HG03108 (cell line): ENCODE data around the gene ELFN2.
"Not testable (repeated sequence)": the region's sequence is repeated elsewhere in the genome, so short reads cannot be mapped to it uniquely, and the experiment has no call there.

Experiments
- ATAC-seq: cut with Tn5 transposase; IDR thresholded peaks from one replicate; pipeline ENCODE4 v1.9.1; 2021; ENCODE audit warnings: moderate library complexity; ENCODE audit not compliant: unreplicated experiment

ELFN2 gene

DNA sequence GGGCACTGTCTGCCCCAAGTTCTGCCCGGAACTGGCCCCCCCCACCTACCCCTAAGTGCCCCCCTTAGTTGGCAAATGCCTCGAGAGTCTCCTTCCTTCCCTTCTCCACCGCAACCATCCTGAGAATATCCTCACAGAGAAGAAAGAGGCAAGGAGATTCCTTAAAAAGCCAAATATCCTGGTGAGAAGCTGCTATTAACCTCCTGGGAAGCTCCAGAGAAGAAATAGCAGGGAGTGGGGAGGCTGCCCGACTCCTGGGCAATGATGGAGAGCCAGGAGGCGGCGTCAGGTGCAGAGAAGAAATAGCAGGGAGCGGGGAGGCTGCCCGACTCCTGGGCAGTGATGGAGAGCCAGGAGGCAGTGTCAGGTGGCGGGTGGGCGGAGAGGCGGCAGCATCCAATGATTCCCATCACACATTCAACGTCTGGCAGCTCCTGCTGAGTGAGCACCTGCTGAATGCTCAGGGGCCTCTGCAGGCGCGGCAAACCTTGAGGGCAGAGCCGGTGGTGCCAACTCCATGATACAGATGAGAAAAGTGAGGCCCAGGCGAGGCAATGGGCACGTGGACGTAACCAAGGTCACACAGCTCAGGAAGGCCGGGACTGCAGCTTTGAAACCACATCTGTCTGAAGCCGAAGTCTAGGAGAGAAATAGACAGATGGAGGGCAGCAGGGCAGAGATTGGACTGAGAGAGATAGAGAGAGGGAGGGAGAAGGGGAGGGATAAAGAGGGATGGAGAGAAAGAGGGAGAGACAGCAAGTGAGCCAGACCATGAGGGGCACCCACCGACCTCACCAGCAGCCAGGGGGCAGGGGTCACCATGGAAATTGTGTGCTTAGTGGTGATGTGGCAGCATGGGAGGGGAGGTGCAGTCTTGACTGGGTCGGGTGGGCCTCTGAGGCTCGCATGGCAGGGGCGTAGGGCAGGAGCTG lies 86.7 kb downstream of the ELFN2 start:
- no peak for ATAC-seq

DNA sequence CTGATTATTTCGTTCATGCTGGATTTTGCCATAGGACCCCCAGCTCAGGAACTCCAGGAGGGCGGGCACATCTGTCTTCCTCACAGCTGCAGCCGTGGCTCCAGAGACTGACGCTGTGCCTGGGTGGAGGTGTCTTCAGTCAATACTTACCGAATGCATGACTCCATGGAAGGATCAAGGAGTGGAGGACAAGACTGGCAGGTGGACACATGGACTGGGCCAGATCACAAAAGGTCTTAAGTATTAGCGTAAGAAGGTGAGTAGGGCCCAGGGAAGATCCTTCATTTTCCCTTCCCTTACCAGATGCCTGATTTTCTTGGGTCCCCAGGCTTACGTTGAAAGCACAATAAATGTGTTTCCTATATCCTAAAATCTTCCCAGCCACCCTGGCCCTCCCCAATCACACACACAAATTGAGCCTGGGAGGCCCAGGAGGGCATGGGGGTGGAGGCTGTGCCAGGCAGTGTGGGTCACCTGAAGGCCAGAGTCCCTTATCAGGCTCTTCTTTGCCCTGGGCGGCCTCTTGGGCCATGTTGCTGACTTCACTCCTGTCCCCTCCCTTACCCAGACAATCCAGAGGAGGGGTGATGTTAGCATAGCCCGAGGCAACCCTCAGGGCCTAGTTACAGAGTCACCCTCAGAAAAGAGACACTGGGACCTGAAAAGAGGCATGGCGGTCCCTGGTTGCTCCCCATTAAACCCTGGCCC lies 88.6 kb downstream of the ELFN2 start:
- no peak for ATAC-seq

DNA sequence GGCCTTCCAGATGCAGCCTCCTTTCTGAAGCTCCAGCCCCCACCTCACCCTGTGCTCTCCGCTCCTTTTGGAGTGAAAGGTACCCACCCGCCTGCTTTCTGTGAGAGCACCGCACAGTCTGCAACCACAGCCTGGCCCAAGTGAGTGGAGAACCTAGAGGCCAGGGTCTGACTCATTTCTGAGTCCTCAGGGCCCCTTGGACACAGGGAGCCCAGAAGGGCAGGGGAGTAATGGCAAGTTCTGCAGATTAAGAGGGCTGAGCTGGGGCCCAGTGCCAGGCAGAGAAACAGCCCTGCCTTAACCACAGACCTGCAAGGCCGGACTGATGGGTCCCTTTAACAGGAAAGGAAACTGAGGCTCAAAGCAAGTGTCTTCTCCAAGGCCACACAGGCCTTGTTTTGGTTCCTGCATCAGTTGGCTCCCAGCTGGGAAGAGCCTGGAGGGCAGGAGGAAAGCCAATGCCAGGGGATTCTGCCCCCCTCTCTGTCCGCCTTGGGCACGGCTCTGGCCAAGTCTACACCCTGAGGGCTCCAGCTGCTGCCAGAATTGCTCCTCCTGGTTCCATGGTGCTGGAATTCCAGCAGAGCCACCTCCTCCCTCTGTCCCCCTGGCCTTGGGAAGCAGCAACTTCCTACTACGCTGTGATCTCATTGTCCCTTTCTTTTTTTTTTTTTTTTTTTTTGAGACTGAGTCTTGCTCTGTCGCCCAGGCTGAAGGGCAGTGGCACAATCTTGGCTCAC lies 89.9 kb downstream of the ELFN2 start:
- no peak for ATAC-seq

DNA sequence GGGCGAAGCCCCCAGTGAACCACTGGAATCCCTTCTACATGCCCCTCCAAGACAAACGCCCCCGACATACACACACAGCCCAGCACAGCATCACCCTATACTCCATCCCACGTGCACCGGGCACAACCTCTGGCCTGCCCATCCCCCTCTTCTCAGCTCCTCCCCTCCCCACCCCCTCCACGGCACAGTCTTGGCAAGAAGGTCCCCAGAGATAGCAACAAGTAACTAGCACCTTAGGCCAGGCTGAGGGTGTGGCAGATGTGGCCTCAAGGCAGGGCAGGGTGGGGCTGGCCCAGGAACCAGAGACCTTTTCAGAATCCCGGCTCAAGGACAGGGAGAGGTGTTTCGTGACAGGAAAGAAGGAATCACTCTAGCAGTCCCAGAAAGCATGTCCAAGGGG lies 90.7 kb downstream of the ELFN2 start:
- ATAC-seq: no peak

DNA sequence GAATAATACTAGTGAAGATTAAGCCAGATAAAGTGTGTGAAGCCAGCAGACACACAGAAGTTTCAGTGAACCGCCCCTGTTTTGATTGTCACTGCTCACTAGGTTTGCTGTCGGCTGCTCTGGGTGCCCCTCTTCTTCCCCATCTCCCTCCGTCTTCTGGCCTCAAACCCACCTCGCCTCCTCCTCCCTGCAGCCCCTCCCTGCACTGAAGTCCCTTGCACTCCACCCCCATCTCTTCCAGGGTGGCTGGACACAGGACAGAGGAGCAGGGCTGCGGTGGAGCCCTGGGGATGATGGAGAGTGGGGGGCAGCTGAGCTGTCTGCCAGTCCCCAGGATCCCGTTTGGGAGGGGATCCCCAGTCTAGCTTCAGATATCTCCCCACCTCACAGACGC lies 91.5 kb downstream of the ELFN2 start:
- no peak for ATAC-seq

DNA sequence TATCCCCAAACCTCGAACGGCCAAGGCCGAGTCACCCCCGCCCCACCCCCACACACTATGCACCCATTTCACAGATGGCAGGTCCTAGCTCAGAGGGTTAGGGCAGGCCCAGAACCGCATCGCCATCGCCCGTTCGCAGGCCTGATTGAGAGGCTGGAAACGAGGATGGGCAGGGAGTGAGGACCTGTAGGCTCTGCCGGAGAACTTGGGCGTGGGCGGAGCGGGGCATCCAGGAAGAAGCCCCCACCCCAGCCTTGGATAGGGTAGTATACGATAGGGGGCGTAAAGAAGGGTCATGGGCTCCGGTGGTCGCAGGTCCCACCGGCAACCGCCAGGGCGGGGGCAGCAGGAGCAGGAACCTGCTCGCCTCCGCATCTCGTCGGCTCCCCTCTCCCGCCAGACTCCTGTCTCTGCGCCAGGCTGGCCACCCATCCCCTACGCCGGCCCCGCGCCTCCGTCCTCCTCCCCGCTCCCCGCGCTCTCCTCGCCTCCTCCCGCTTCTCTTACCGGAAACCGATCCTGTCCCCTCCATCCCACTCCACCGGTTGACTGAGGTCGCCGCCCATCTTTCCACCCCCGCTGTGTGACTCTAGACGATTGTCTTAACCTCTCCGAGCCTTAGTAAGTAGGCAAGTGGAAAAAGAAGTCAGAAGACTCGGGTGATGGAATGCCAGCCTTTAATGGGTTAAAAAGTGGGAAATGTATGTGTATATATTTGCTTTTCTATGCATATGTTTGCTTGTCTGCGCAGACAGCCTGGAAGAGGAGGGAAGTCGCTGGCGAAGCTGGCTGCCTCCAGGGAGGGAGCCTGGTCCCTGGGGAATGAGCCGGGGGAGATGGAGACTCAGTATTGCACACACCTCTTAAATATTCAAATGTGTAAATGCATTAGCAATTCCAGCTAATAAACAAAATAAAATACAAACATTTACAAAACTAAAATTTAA lies 92.1 kb downstream of the ELFN2 start:
- no peak for ATAC-seq

DNA sequence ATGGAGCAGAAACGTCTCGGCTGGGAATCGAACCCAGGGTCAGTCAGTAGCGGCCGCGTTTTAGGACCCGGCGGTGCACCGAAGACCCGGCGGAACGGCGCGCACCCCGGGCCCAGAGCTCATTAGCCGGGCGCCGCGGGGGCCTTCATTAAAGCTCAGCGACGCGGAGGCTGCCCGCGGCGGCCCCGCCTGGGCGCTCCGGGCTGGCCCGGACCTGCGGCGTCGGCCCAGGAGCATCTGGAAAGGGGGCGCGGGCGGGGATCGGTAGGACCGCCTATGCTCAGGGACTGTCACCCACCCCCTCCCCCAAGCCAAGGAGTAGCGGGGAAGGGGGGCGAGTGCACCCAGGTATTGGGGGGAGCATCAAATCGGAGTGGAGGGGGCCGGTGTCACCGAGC lies 92.8 kb downstream of the ELFN2 start:
- ATAC-seq: no peak

DNA sequence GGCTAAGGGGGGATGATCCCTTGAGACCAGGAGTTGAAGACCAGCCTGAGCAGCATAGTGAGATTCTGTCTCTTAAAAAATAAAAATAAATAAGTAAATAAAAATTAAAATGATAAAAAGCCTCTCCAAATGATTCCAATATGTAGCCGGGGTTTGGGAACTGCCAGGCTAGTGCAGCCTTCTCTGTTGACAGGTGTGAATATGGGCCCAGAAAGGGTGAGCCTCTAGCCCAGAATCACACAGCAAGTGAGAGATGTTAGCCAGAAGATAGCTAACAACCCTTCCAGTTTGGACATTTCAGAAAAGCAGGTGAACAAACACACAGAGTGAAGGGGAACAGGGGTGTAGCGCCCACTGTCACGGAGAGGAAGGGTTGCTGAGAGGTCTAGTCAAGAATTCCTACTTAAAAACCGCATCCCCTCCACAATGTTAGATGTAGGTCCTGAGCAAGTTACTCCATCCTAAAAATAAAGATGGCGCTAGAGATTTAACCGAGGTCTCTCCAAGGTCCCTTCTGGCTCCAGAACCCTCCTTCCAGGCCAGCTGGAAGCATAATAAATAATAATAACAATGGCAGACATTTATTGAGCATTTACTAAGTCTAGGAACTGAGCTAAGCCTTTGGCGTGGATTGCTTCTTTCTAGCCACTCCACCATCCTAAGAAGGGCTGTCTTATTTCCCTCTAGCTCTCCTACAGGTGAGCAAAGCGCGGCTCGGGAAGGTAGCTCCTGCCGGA lies 93.4 kb downstream of the ELFN2 start:
- no peak for ATAC-seq

DNA sequence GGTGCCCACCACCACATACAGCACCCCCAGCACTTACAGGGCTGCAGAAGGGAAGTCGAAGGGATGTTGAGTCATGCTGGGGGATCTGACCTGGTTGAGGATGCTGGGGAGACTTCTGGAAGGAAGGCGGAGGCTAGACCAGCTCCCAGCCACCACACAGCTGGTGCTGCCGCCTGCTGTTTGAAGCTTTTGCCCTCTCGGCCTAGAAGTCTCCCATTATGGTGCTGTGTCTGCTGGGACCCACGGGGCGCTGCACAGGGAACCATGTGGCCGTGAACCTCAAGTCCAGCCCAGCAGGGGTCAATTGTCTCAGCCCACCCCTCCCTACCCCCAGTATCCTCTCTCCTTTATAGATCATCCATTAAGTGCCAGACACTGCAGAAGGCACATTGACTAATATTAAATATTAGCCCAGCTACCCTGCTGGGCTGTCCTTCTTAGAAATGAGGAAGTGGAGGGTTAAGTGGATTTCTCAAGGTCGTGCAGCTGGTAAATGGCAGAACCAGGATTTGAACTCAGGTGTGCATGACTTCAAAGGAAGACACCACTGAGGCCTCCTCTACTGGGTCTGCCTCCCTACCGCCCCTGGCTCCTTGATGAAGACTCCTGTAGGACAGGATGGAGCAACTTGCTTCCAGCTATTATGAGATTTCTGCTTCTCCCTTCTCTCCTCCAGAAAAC lies 95.3 kb downstream of the ELFN2 start:
- no peak for ATAC-seq

DNA sequence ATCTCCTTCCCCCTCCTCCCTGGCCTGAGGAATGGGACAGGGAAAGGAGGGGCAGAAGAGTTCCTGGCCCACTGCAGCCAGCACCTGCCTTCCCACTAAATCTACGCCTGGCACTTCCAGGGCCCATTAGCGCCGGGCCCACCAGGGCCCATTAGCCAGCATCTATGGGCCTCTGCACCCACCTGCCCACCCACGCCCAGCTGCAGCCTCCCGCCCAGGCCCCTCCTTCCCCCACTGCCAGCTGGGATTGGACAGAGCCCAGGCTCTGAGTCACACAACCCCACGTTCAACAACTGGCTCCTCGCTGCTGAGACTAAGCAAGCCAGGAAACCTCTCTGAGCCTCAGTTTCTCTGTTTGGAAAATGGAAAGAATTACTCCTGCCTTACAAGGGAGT lies 96.2 kb downstream of the ELFN2 start:
- ATAC-seq: no peak

DNA sequence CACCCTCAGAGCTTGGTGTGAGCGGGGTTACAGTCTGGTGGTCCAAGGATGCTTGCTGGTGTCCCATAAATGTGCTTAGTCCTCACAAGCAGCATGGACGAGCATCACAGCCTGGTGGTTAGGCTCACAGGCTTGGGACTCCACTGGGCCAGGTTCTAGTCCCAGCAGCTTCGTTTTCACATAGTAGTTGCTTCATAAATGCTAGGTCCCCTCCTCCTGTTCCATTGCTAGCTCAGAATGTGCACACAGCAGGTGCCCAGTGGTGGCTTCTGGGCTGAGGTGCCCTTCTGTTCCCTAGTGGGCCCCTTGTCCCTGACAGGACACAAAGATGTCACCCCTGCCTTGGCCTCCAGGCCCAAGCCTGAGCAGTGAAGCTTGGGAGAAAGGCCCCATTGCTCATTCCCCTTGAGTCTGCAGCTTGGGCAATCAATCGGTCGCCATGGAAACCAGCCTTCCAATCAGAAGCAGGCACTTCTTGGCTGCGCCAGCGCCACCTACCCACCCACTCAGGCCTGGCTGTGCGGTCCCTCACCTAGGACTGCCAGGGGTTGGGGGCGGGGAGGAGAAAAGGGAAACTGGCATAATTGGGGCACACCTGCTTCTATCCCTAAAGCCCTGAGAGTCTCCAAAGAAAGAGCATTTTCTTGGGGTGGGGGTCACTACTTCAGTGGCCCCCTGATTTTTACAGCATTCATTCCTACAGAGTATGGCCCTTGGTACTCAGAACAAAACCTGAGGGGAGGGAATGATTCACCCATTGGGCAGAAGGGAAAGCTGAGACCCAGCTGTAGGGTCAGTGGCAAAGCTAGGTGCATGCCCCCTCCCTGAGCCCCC lies 96.9 kb downstream of the ELFN2 start:
- no peak for ATAC-seq

DNA sequence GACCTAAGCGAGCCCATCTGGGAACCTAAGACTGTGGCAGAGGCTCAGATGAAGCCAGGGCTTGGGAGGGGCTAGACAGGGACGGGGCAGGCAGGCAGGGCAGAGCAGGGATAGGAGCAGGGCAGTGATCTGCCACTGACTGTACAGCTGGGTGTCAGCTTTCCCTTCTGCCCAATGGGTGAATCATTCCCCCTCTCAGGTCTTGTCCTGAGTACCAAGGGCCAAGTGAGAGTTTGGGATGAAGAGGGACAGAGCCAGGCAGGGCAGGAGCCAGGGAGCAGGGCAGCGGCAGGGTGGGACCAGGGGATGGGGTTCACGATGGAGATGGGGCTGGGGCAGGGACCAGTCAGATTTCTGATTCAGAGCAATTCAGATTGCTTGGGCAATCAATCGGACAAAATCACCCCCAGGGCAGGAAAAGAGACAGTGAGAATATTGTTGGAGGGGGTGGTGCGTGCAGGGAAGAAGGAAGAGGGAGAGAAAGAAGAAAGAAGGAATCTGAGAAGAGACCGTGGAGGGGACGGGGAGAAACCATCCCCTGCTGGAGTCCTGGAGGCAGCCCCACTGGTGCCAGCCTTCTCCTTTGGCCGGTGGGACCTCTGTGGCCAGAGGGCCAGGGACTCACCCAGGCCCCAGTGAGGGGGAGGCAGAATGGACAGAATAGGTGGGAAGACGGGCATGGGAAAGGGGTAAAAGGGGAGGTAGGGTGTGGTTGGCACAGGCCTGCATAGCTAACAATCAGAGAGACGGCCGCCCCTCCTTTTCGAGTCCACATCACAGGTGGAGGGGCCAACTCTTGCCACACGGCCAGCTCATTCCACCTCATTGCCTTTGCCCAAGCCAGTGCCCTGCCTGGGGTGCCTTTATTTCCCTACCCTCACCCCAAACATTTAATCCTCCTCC lies 97.8 kb downstream of the ELFN2 start:
- ATAC-seq: no peak

DNA sequence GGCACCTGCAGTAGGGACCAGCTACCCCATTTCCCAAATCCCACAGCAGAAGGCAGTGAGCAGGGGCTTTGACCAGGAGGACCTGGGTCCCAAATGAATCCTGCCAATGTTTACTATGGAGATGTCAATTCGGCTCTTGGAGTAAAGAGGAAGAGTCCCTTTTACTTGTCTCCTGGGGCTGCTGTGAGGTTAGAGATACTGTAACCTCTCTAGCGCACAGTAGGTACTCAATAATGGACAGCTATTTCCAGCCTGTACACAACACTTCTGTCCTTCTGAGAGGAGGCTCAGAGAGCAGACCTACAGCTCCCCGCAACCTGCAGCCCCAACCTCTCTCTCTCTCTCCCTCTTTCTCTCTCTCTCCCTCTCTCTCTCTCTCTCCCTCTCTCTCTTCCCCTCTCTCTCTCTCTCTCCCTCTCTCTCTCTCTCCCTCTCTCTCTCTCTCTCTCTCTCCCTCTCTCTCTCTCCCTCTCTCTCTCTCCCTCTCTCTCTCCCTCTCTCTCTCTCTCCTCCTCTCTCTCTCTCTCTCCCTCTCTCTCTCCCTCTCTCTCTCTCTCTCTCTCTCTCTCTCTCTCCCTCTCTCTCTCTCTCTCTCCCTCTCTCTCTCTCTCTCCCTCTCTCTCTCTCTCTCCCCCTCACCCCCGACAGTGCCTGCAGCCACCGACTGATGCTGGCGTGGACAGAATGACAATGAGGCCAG lies 98.6 kb downstream of the ELFN2 start:
- ATAC-seq: not testable (repeated sequence)

DNA sequence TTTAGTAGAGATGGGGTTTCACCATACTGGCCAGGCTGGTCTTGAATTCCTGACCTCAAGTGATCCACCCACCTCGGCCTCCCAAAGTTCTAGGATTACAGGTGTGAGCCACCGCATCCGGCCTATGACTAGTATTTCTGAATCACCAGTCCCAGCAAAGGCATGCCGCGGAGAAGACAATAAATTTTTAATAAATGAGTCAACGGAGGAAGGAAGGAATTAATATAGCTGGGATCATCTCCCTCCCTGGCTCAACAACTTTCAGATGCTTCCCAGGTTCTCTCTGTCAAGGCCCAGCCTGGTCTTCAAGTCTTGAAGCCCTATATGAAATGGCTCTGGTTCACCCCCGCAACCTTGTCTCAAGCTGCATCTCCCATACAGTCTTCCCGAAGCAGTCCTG lies 99.3 kb downstream of the ELFN2 start:
- no peak for ATAC-seq

DNA sequence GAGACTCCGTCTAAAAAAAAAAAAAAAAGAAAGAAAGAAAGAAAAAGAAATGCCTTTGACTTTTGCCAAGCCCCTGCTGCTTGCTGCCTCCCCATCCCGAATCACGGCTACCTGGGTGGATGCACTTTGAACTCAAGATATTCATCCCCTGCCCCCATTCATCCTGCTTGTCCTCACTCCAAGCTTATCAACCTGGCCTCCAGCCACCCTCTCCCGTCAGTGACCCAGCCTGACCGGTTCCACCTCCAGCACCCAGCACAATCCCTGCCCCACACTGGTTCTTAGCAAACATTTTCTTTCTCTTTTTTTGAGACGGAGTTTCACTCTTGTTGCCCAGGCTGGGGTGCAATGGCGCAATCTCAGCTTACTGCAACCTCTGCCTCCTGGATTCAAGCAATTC lies 100.6 kb downstream of the ELFN2 start:
- no peak for ATAC-seq

DNA sequence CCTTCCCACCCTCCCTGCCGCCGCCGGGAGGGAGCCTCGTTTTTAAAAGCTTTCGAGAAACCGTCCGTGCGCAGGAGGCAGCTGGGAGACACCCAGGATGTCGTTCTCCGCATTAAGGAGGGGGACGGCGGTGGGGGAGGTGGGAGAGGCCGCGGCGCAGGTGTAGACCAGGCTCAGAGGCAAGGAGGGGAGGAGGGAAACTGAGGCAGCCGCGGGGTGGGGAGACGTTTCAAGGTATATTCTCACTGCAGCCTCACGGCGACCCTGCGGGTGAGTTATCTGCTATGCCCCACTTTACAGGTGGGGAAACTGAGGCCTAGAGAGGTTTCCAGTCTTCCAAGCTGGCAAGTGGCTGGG lies 102.3 kb downstream of the ELFN2 start:
- ATAC-seq: no peak
